GM21360 (cell line): ENCODE data around the gene PPWD1.

ENCODE experiments used
- ATAC-seq: cut with Tn5 transposase; IDR thresholded peaks from one replicate; pipeline ENCODE4 v1.9.1; 2021; ENCODE audit warnings: mild to moderate bottlenecking, moderate library complexity; ENCODE audit not compliant: unreplicated experiment

PPWD1 gene

DNA sequence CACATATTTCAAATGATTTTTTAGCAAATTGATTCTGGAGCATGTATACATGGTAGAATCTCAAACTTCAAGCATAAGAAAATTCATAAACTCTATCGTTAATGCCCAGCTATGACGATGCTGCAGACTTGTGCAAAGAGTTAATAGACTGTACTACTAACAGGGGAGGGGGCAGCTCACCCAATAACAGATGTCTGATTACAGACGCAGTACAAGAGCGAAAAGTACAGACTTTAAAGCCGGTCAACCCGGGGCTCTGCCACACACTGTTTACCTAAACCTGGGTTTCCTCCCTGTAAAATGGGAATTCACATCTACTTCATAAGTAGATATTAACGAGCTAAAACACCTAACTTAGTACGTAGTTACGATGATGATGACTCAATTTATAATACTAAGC is 60.4 kb downstream of the PPWD1 start:
- no peak for ATAC-seq

DNA sequence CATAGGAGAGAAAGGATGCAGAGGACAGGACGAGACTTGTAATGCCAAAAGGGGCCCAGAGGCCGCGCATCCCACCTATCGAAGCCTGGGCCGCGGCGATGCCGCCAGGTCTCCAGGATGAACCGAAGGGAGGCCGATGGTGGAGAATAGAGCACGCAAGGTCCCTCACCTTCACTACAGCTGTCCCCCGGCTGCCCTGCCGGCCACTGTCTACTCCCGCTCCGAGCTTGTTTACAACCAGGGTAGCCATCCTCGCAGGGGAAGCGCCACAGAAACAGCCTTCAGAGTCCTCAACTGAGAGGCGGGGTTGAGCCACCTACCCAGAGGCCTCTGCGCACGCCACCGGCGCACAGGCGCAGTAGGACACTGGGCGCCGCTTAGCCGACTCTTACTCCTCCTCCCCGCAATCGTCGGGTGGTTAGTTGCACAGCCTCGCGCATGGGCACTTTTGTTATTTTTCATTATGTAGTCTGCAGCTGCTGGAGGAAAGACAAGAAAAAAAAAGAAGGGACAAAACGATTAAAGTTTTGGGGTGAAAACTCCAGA is 61.0 kb downstream of the PPWD1 start, which contains the start of gene TRIM23:
TSS of gene TRIM23 (minus strand) at position 309 of the 546 bp plus-strand sequence. CDS start at position 250, 59 bp downstream.
- ATAC-seq: peak; percentile 96

DNA sequence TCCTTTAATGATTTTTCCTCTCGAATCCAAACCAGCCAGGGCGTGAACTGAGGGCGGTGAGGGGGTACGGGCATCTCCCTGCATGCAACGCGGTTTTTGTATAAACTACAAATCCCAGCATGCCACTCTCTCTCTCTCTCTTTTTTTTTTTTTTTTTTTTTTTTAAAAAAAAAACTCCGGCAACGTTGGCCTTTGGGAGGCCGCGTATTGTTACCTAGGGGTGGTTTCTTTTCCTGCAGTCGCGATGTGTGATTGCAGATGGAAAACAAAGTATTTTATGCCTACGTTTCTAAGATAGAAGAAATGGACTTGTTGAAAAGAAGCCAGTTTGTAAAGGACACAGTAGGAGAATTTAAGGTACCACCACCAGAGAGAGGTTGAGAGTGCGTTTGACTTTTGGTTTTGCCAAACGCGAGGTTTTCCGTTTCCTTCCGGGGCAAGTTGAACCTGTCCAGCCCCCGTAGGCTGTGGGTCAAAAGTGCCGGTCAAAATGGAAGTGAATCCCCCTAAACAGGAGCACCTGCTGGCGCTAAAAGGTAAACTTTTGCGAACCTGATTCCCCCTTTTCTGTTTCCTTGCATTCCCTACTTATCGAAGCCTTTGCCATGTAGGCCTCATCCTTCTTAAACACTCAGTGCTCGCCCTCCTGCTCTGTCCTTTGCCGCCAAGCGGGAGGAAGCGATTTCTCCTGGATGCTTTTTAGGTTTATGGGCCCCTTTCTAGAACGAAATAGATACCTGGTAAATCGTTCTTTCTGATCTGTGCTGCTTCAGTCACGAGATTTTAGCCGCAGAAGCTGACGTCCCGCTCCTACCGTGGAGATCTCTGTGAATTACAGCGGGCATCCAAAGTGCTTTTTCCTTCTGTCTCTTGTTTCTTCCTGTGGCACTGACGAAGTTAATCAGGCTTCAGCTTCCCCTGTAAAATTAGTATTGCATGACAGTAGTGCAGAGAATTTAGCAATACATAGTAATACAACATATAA is 61.8 kb downstream of the PPWD1 start, which contains the start of the genes SHLD3 and TRAPPC13:
TSS of gene SHLD3 (plus strand) at position 457 of the 985 bp plus-strand sequence. CDS start 4,561 bp downstream, outside the sequence.
TSS of gene TRAPPC13 (plus strand) at position 457 of the 985 bp plus-strand sequence. CDS start at position 491, 34 bp downstream.
- peak; percentile 66 for ATAC-seq

DNA sequence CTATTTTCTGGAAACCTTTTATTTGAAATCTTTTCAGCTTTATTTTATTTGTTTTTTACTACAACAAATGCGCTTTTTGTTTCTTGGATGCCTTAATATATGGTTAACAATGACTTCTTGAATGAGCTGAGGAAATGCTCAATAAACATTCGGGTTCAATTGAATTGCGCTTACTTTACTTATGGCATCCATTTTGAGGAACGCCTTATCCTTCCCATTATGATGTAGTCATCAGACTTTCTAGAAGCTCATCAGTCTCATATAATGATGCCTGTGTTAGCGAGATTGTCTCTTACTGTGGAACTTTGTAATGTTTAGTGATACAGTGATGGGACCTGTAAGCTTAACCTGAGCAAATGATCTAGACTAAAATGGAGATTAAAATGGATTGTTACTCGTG is 62.6 kb downstream of the PPWD1 start:
- no peak for ATAC-seq

DNA sequence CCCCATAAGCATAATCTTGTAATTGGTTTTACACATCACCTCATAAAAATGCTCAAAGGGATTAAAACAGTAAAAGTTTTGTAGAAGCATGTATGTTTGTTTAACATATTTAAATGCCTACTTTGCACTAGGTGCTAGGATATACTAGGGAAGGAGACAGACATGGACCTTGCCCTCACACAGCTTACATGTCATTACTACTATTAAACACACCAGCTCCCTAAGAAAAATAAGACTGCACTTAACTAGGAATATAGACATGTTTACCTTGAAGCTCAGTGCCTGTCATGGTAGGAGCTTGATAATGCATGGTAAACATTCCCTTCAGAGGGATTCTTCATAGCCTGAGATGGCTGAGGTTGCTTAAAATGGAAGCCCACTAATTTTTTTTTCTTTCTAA is 67.9 kb downstream of the PPWD1 start:
- no peak for ATAC-seq
